Activated T-helper 1 cell treated with anti-CD3 and anti-CD28 coated beads, Interleukin-2, amount 50 U/mL, for 16 hours (primary cell): ENCODE data around the gene CD72.

Experiments
- DNase-seq, 2 donors: peaks; one replicate each; pipeline ENCODE4 v3.0.0-alpha.2; 2020; ENCODE audit warnings: low read depth in 1 of 2, low spot score in 1 of 2

The CD72 gene

DNA sequence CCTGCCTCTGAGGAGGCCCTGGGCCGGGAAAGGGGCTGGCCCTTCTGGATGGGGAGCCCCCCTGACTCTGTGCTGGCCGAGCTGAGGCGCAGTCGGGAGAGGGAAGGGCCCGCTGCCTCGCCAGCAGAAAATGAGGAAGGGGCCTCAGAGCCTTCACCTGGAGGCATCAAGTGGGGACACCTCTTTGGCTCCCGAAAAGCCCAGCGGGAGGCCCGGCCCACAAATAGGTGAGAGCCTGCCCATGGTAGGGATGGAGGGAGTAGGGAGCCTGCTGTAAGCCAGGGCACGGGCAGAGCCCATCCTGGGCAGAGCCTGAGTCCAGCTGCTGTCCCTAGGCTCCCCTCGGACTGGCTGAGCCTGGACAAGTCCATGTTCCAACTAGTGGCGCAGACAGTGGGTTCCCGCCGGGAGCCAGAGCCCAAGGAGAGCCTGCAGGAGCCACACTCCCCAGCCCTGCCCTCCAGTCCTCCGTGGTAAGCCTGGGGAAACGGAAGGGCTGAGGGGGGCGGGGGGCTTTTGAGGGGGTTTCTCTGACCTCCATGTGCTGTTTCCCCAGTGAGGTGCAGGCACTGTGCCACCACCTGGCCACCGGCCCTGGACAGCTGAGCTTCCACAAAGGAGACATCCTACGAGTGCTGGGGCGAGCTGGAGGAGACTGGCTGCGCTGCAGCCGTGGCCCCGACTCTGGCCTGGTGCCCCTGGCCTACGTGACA lies 57.4 kb downstream of the CD72 start:
- no peak for DNase-seq
